HCT116 (cell line): Measurements from ENCODE around the gene ADAMTSL5. TPM values are rescaled to one million over a fixed set of nuclear protein-coding genes. Genes with fewer than 3 reads are reported as not detected.

Experiments
- ATAC-seq: fragments of 200-7000 bp; cut with Tn5 transposase; 2 replicates; pipeline ENCODE4 v1.9.1; 2020; ENCODE audit warnings: mild to moderate bottlenecking, moderate library complexity
- BruUV-seq: library from RNA; stranded (reverse); fragments of 400-500 nt; replicated peaks from 2 replicates; lab custom pipeline; 2021; lab: Mats Ljungman, UMichigan
- CTCF ChIA-PET: fragments of 300-600 bp; sonication (Branson Sonifier 250); formaldehyde crosslinking; loops from one replicate; lab custom pipeline; 2021; ENCODE audit warnings: antibody characterized with exemption; lab: Charles Lee
- POLR2A ChIA-PET: fragments of 300-600, 350-600 bp; sonication (Branson Sonifier 250); formaldehyde crosslinking; loops from one replicate; lab custom pipeline; 2021; ENCODE audit warnings: antibody characterized with exemption; lab: Charles Lee
- RAD21 ChIA-PET, 2 experiments: fragments of 300-600 bp; sonication (Branson Sonifier 250); formaldehyde crosslinking; loops; one replicate each; lab custom pipeline; 2023; ENCODE audit warnings: low total read pairs in 2 of 2; ENCODE audit not compliant: uncharacterized antibody in 2 of 2, unreplicated experiment in 2 of 2, low non-redundant PET in 1 of 2; lab: Charles Lee
- DNase-seq: peaks from one replicate; pipeline ENCODE4 v3.0.0-alpha.2; 2010; ENCODE audit warnings: low read depth, low spot score
- H2AFZ ChIP-seq: fragments of 200-600 bp; shearing (Covaris generic), sonication (generic); 2 replicates; pipeline ENCODE4 v1.6.1; 2017; ENCODE audit warnings: low read depth, mixed run types, mixed read lengths, antibody characterized with exemption, low read length; ENCODE audit not compliant: poor library complexity, severe bottlenecking
- H3K27ac ChIP-seq: 2 replicates; pipeline ENCODE4 v1.5.1; 2012; ENCODE audit warnings: low read depth, low read length
- H3K27me3 ChIP-seq: fragments of 200-600 bp; sonication (generic); 2 replicates; pipeline ENCODE4 v1.6.1; 2016; ENCODE audit warnings: mixed run types, low read length, mixed read lengths; ENCODE audit not compliant: insufficient read depth
- H3K36me3 ChIP-seq, 2 experiments: fragments of 200-500 bp in 1 of 2; fragments of 200-600 bp in 1 of 2; sonication (Bioruptor generic) in 1 of 2; sonication (generic) in 1 of 2; 2 replicates each; pipeline versions ENCODE4 v1.5.1 to v1.6.1; 2014 to 2016; ENCODE audit warnings: low read length in 2 of 2, inconsistent platforms in 1 of 2, mixed read lengths in 1 of 2, mixed run types in 1 of 2; ENCODE audit not compliant: insufficient read depth in 2 of 2, control insufficient read depth in 1 of 2
- H3K4me1 ChIP-seq, 2 experiments: fragments of 200-600 bp in 1 of 2; sonication (generic) in 1 of 2; 2 replicates each; pipeline versions ENCODE4 v1.5.1 to v1.6.1; 2012 to 2017; ENCODE audit warnings: low read length in 2 of 2, inconsistent platforms in 1 of 2, mild to moderate bottlenecking in 1 of 2, mixed read lengths in 1 of 2, mixed run types in 1 of 2, moderate library complexity in 1 of 2; ENCODE audit not compliant: insufficient read depth in 2 of 2, control insufficient read depth in 1 of 2
- H3K4me2 ChIP-seq: fragments of 200-600 bp; sonication (generic); 2 replicates; pipeline ENCODE4 v1.6.1; 2017; ENCODE audit warnings: mixed run types, low read length, mixed read lengths
- H3K4me3 ChIP-seq, 2 experiments: fragments of 200-600 bp in 1 of 2; sonication (generic) in 1 of 2; replicated peaks in 1 of 2; 2 replicates each; pipeline ENCODE4 v1.5.1; 2011 to 2016; ENCODE audit warnings: low read length in 2 of 2, control low read depth in 1 of 2, low read depth in 1 of 2, mild to moderate bottlenecking in 1 of 2, mixed read lengths in 1 of 2, mixed run types in 1 of 2
- H3K79me2 ChIP-seq: fragments of 200-600 bp; sonication (generic); 2 replicates; pipeline ENCODE4 v1.6.1; 2017; ENCODE audit warnings: mild to moderate bottlenecking, mixed run types, low read length, moderate library complexity, mixed read lengths; ENCODE audit not compliant: insufficient read depth
- H3K9ac ChIP-seq: fragments of 200-600 bp; sonication (generic); 2 replicates; pipeline ENCODE4 v1.6.1; 2016; ENCODE audit warnings: low read length, mixed read lengths
- H3K9me2 ChIP-seq: fragments of 200-600 bp; sonication (generic), shearing (Covaris generic); 2 replicates; pipeline ENCODE4 v1.6.1; 2017; ENCODE audit warnings: mixed run types, mild to moderate bottlenecking, moderate library complexity; ENCODE audit not compliant: insufficient read depth
- H3K9me3 ChIP-seq, 2 experiments: fragments of 200-500 bp in 1 of 2; fragments of 200-600 bp in 1 of 2; sonication (Bioruptor generic) in 1 of 2; sonication (generic) in 1 of 2; 2 replicates each; pipeline ENCODE4 v1.6.1; 2014 to 2017; ENCODE audit warnings: low read length in 2 of 2, mixed read lengths in 2 of 2, inconsistent platforms in 1 of 2, low read depth in 1 of 2, mild to moderate bottlenecking in 1 of 2, mixed run types in 1 of 2, moderate library complexity in 1 of 2; ENCODE audit not compliant: control insufficient read depth in 1 of 2, insufficient read depth in 1 of 2
- H4K20me1 ChIP-seq: fragments of 200-600 bp; sonication (generic), shearing (Covaris generic); 2 replicates; pipeline ENCODE4 v1.6.1; 2017; ENCODE audit warnings: mixed run types, mild to moderate bottlenecking, moderate library complexity; ENCODE audit not compliant: insufficient read depth
- CBX3 ChIP-seq: IDR thresholded peaks from 2 replicates; pipeline ENCODE4 v1.6.1; 2012; ENCODE audit warnings: low read depth
- CEBPB ChIP-seq: IDR thresholded peaks from 2 replicates; pipeline ENCODE4 v1.6.1; 2012; ENCODE audit warnings: low read depth
- EGR1 ChIP-seq: IDR thresholded peaks from 2 replicates; pipeline ENCODE4 v1.6.1; 2012; ENCODE audit warnings: low read depth
- ELF1 ChIP-seq: IDR thresholded peaks from 2 replicates; pipeline ENCODE4 v1.6.1; 2012; ENCODE audit warnings: low read depth, borderline replicate concordance
- EZH2phosphoT487 ChIP-seq: fragments of 200-600 bp; IDR thresholded peaks from 2 replicates; pipeline ENCODE4 v1.6.1; 2018; ENCODE audit warnings: antibody characterized with exemption, borderline replicate concordance
- POLR2A ChIP-seq: IDR thresholded peaks from 2 replicates; pipeline ENCODE4 v1.7.0; 2011; ENCODE audit warnings: borderline replicate concordance; ENCODE audit not compliant: insufficient read depth, insufficient read length; ENCODE audit errors: extremely low read depth
- POLR2AphosphoS5 ChIP-seq: IDR thresholded peaks from 2 replicates; pipeline ENCODE4 v1.6.1; 2011; ENCODE audit warnings: mild to moderate bottlenecking, low read depth, low read length, moderate library complexity
- SIN3A ChIP-seq: IDR thresholded peaks from 2 replicates; pipeline ENCODE4 v1.6.1; 2012; ENCODE audit warnings: low read depth
- SP1 ChIP-seq: IDR thresholded peaks from 2 replicates; pipeline ENCODE4 v1.6.1; 2012; ENCODE audit warnings: low read depth
- SRF ChIP-seq: IDR thresholded peaks from 2 replicates; pipeline ENCODE4 v1.6.1; 2012; ENCODE audit warnings: low read depth
- TCF7L2 ChIP-seq: IDR thresholded peaks from 2 replicates; pipeline ENCODE4 v1.7.0; 2011; ENCODE audit warnings: borderline replicate concordance, inconsistent platforms; ENCODE audit not compliant: insufficient read depth, insufficient read length; ENCODE audit errors: extremely low read depth
- YY1 ChIP-seq: IDR thresholded peaks from 2 replicates; pipeline ENCODE4 v1.6.1; 2011; ENCODE audit warnings: low read length, low read depth, moderate library complexity, mild to moderate bottlenecking; ENCODE audit not compliant: insufficient replicate concordance; ENCODE audit errors: extremely low read depth
- intact Hi-C: fragments of 100-400 bp; cut with micrococcal nuclease; formaldehyde crosslinking; loops from 2 replicates; pipeline ENCODE4 v1.10.0; 2022
- total RNA-seq: library from RNA; stranded (reverse); gene quantifications from one replicate; pipeline ENCODE4 v1.2.1, GENCODE V29; 2021; ENCODE audit not compliant: unreplicated experiment
- TF ChIP-seq, protein P1 (sequence below): IDR thresholded peaks from 2 replicates; pipeline ENCODE4 v1.6.1; 2011; ENCODE audit warnings: mild to moderate bottlenecking, low read length, moderate library complexity; ENCODE audit not compliant: insufficient replicate concordance; ENCODE audit errors: extremely low read depth
- TF ChIP-seq, protein P2 (sequence below): IDR thresholded peaks from 2 replicates; pipeline ENCODE4 v1.6.1; 2012

The ADAMTSL5 gene
- total RNA-seq, 1 experiment from 2014 or later = 24.0 TPM

DNA sequence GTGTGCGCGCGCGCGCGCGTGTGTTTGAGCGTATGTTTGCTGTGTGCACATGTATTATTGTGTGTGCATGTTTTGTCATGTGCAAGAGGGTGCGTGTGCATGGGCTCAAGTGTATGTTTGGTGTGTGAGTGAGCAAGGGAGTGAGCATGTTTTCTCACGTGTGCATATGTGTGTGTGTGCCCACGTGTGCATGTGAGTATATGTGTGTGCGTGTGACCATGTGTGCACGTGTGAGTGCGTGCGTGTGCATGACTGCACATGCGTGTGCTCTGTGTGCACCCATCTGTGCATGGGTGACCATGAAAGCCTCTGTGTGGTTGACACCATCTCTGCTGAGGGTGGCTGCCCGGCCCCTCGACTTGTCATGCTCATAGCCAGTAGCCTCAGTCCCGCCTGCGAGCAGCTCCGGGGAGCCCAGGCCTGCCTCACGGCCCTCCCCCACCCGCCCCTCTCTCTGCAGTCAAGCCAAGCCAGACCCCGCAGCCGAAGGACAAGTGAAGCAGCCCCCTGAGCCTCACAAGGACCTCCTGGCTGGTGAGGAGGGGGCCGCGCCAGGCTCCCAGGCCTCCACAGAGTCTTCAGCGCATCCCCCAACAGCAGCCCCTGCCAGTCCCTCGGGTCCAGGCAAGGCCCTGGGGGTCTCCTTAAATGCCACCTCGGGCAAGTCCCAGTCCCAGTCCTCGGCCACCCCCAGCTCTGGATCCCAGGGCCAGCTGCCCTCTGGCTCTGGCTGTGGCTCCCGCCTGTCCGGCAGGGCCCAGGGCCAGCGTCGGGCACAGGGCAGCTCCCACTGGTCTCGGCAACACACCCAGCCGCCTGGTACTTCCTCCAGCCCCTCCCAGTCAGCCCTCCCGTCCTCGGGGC, 15.9 kb downstream of the ADAMTSL5 start:
- no peak overlapping the region for H3K4me2 ChIP-seq
- no peak for DNase-seq
- no peak overlapping the region for H3K4me3 ChIP-seq
- no peak overlapping the region for H3K27ac ChIP-seq
- H3K9ac ChIP-seq = no peak overlapping the region
- no peaks in the 10 kb centered on the region for H3K9me3 ChIP-seq
- peaks cover under 1% of the 10 kb centered on the region; the same call in 1 of the 2 replicates for H3K79me2 ChIP-seq
- H3K27me3 ChIP-seq = no peaks in the 10 kb centered on the region
- no peak for ATAC-seq
- ChIA-PET RAD21 (no interaction called here), POLR2A (no interaction called here), CTCF (no interaction called here)
- intact Hi-C loops = no loop called here
- peaks cover 12 to 27% of the 10 kb centered on the region in 2 experiments; a peak in 3 of 4 replicates for H3K4me1 ChIP-seq
- no peaks in the 10 kb centered on the region for H4K20me1 ChIP-seq
- no peak overlapping the region for H2AFZ ChIP-seq
- no peaks in the 10 kb centered on the region for H3K36me3 ChIP-seq
- BruUV-seq = no TSS peak
- TF ChIP-seq POLR2AphosphoS5 (no peak), TCF7L2 (no peak), POLR2A (no peak), CBX3 (no peak), SRF (no peak), SP1 (no peak), CEBPB (no peak), SIN3A (no peak), ELF1 (no peak), YY1 (no peak), EZH2phosphoT487 (no peak), EGR1 (no peak)
- TF ChIP-seq, protein P1, sequence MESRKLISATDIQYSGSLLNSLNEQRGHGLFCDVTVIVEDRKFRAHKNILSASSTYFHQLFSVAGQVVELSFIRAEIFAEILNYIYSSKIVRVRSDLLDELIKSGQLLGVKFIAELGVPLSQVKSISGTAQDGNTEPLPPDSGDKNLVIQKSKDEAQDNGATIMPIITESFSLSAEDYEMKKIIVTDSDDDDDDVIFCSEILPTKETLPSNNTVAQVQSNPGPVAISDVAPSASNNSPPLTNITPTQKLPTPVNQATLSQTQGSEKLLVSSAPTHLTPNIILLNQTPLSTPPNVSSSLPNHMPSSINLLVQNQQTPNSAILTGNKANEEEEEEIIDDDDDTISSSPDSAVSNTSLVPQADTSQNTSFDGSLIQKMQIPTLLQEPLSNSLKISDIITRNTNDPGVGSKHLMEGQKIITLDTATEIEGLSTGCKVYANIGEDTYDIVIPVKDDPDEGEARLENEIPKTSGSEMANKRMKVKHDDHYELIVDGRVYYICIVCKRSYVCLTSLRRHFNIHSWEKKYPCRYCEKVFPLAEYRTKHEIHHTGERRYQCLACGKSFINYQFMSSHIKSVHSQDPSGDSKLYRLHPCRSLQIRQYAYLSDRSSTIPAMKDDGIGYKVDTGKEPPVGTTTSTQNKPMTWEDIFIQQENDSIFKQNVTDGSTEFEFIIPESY = no peak
- TF ChIP-seq, protein P2, sequence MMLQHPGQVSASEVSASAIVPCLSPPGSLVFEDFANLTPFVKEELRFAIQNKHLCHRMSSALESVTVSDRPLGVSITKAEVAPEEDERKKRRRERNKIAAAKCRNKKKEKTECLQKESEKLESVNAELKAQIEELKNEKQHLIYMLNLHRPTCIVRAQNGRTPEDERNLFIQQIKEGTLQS = no peak
- no peaks in the 10 kb centered on the region for H3K9me2 ChIP-seq
